ENCODE measurements around the gene TMCO4.

GRCh38 chr1:19683351-19683750, 116.4 kb downstream of the TMCO4 start:
- no peak for TF ChIP-seq POLR2A (IDR thresholded peaks at IDR 0.05; ENCODE audit: low read depth, low read length)
- TF ChIP-seq, protein P1, sequence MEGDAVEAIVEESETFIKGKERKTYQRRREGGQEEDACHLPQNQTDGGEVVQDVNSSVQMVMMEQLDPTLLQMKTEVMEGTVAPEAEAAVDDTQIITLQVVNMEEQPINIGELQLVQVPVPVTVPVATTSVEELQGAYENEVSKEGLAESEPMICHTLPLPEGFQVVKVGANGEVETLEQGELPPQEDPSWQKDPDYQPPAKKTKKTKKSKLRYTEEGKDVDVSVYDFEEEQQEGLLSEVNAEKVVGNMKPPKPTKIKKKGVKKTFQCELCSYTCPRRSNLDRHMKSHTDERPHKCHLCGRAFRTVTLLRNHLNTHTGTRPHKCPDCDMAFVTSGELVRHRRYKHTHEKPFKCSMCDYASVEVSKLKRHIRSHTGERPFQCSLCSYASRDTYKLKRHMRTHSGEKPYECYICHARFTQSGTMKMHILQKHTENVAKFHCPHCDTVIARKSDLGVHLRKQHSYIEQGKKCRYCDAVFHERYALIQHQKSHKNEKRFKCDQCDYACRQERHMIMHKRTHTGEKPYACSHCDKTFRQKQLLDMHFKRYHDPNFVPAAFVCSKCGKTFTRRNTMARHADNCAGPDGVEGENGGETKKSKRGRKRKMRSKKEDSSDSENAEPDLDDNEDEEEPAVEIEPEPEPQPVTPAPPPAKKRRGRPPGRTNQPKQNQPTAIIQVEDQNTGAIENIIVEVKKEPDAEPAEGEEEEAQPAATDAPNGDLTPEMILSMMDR (conservative IDR thresholded peaks at IDR 0.05; ENCODE audit: low read depth, low read length): no peak
- TF ChIP-seq MAFK (IDR thresholded peaks at IDR 0.05; ENCODE audit: low read depth, low read length): no peak
- no peak for TF ChIP-seq FOS (IDR thresholded peaks at IDR 0.05; ENCODE audit: low read depth, low read length)
- no peak for TF ChIP-seq CHD1 (IDR thresholded peaks at IDR 0.05; ENCODE audit: low read depth, low read length)
- no peak for TF ChIP-seq SMC3 (IDR thresholded peaks at IDR 0.05; ENCODE audit: low read depth, low read length)
- TF ChIP-seq NFE2L2 (IDR thresholded peaks at IDR 0.05; ENCODE audit: low read depth, low read length): no peak
- no peak for TF ChIP-seq RAD21 (IDR thresholded peaks at IDR 0.05; ENCODE audit: low read length)
- TF ChIP-seq MXI1 (IDR thresholded peaks at IDR 0.05; ENCODE audit: borderline replicate concordance, low read depth, low read length): no peak
